Airway epithelial cell (primary cell): ENCODE results near the gene PRSS33. TPM values are rescaled to one million over a fixed set of nuclear protein-coding genes. Genes with fewer than 3 reads are reported as not detected.

Source experiments
- total RNA-seq: library from RNA; depleted of rRNA; stranded (reverse); fragments of >200 nt; gene quantifications from 2 replicates; pipeline ENCODE4 v1.2.3, GENCODE V29; 2015

PRSS33 gene
- total RNA-seq, result not detected in 2 replicates

GRCh38 chr16:2787406-2787805 is at the start of gene PRSS33:
PRSS33 (minus strand) TSS chr16:2787560; CDS start chr16:2786547, 1,013 bp downstream.

GRCh38 chr16:2829501-2830354 is 42.4 kb upstream of the PRSS33 start, which contains the start of gene ZG16B:
ZG16B (plus strand) TSS chr16:2830303; CDS start chr16:2830442, 139 bp downstream.

GRCh38 chr16:2816751-2817339 is 29.5 kb upstream of the PRSS33 start, which contains the start of gene PRSS21:
PRSS21 (plus strand) TSS chr16:2817237; CDS start chr16:2817269, 32 bp downstream.

GRCh38 chr16:2777231-2777902 is 10.0 kb downstream of the PRSS33 start, which contains the start of gene ELOB:
ELOB (minus strand) TSS chr16:2777280; CDS start chr16:2777239, 41 bp downstream.

GRCh38 chr16:2752035-2752849 is 35.1 kb downstream of the PRSS33 start, which contains the start of gene SRRM2:
SRRM2 (plus strand) TSS chr16:2752638; CDS start chr16:2756365, 3,727 bp downstream.

Other genes starting within 250 kb of the PRSS33 start
- gene PDPK1, start 249.5 kb downstream of the PRSS33 start, total RNA-seq, result 11.8 and 18.5 TPM in 2 replicates
- gene KCTD5, start 105.0 kb downstream of the PRSS33 start, total RNA-seq, result 36.5 and 56.4 TPM in 2 replicates
- 4.4 and 5.3 TPM in 2 replicates for gene PRSS27, start 67.3 kb downstream of the PRSS33 start, total RNA-seq
- gene SRRM2, start 34.9 kb downstream of the PRSS33 start, total RNA-seq, result 60.4 and 103 TPM in 2 replicates
- gene ELOB, start 10.3 kb downstream of the PRSS33 start, total RNA-seq, result 367 and 643 TPM in 2 replicates
- gene PRSS41, start 10.9 kb upstream of the PRSS33 start, total RNA-seq, result not detected in 2 replicates
- gene PRSS21, start 29.7 kb upstream of the PRSS33 start, total RNA-seq, result 3.4 and 7.5 TPM in 2 replicates
- 3.0 and 3.2 TPM in 2 replicates for gene ZG16B, start 42.7 kb upstream of the PRSS33 start, total RNA-seq
- 21.6 and 23.4 TPM in 2 replicates for gene PRSS22, start 70.6 kb upstream of the PRSS33 start, total RNA-seq
- gene FLYWCH2, start 95.7 kb upstream of the PRSS33 start, total RNA-seq, result 74.3 and 115 TPM in 2 replicates
- 38.6 and 46.0 TPM in 2 replicates for gene FLYWCH1, start 124.4 kb upstream of the PRSS33 start, total RNA-seq
- 22.7 and 23.4 TPM in 2 replicates for gene KREMEN2, start 176.7 kb upstream of the PRSS33 start, total RNA-seq
- 20.6 and 27.6 TPM in 2 replicates for gene PAQR4, start 181.8 kb upstream of the PRSS33 start, total RNA-seq
- gene PKMYT1, start 192.9 kb upstream of the PRSS33 start, total RNA-seq, result 52.6 and 82.7 TPM in 2 replicates
- 0.49 TPM in 1 of 2 replicates, not detected in the other for gene CLDN9, start 225.4 kb upstream of the PRSS33 start, total RNA-seq
- gene CLDN6, start 230.6 kb upstream of the PRSS33 start, total RNA-seq, result 0.63 and 0.70 TPM in 2 replicates
- gene TNFRSF12A, start 232.8 kb upstream of the PRSS33 start, total RNA-seq, result 298 and 319 TPM in 2 replicates
- 27.3 and 35.7 TPM in 2 replicates for gene HCFC1R1, start 236.4 kb upstream of the PRSS33 start, total RNA-seq
- gene THOC6, start 236.5 kb upstream of the PRSS33 start, total RNA-seq, result 35.3 and 36.5 TPM in 2 replicates
- 18.6 and 24.9 TPM in 2 replicates for gene BICDL2, start 249.4 kb upstream of the PRSS33 start, total RNA-seq